ENCODE measurements around the gene SCAP.

SCAP gene

GRCh38 chr3:47425383-47425778 is 50.4 kb downstream of the SCAP start:
- Histone ChIP-seq H3K9me3 (ENCODE audit: control insufficient read depth in 2 of 2, low read length in 2 of 2) (no peaks in the 10 kb centered on the region), H3K27me3 (ENCODE audit: control insufficient read depth in 2 of 2, insufficient read depth in 2 of 2, low read length in 2 of 2) (no peaks in the 10 kb centered on the region), H3K36me3 (ENCODE audit: control insufficient read depth in 2 of 2, insufficient read depth in 2 of 2, low read length in 2 of 2) (peaks cover 34 to 60% of the 10 kb centered on the region in 2 donors), H3K27ac (ENCODE audit: low read depth in 2 of 2, low read length in 2 of 2) (peak overlapping the region; percentile 77 to 84), H3K4me3 (ENCODE audit: low read length in 2 of 2) (no peak overlapping the region), H3K9ac (ENCODE audit: low read depth in 1 of 2, low read length in 2 of 2) (peak overlapping the region; percentile 17 to 47), H3K4me1 (ENCODE audit: control insufficient read depth in 2 of 2, insufficient read depth in 2 of 2, low read length in 2 of 2) (peaks cover 28 to 38% of the 10 kb centered on the region in 2 donors)

DNA sequence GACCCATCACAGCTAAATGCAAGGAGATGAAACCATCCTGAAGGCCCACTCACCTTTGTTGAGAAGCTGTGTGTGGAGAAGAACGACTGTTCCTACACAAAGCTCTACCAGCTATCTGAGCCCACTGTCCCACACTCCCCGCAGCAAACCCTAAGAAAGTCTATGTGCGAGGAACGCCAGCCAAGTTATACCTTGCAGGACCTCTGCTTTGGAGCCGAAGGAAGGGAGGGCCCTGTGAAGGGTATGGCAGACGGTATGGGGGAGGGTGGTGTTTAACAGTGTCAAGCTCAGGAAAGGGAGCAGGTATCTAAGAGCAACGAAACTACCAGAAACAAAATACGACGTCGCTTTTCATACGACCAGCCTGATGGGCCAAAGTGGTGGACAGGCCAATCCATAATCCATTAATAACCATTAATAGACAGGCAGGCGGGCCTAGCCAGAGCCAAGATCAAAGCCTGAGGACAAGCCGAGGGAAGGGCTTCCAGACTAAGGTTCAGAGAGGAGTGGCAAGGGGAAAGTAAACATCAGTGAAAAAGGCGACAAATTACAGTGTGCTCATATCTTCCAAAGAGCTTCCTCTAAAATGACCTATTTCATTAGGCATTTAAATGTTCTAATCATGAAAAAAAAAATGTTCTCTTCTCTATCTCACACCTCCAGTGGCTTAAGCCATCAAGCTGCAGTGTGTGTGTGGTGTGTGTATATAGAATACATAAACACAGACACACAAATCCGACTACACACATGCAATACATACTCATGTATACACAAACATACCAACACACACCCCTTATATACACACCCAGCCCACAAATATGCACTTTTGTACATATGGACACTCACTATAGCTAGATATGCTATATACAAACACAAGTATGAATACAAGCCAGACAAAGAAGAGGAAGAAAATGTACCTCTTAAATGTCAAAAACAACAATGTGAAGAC is 51.0 kb downstream of the SCAP start:
- no peaks in the 10 kb centered on the region for H3K9me3 ChIP-seq (ENCODE audit: control insufficient read depth in 2 of 2, low read length in 2 of 2)
- H3K4me1 ChIP-seq (ENCODE audit: control insufficient read depth in 2 of 2, insufficient read depth in 2 of 2, low read length in 2 of 2), result peaks cover 28 to 38% of the 10 kb centered on the region in 2 donors
- no peaks in the 10 kb centered on the region for H3K27me3 ChIP-seq (ENCODE audit: control insufficient read depth in 2 of 2, insufficient read depth in 2 of 2, low read length in 2 of 2)
- peaks cover 39 to 60% of the 10 kb centered on the region in 2 donors for H3K36me3 ChIP-seq (ENCODE audit: control insufficient read depth in 2 of 2, insufficient read depth in 2 of 2, low read length in 2 of 2)
- H3K4me3 ChIP-seq (ENCODE audit: low read length in 2 of 2), result no peak overlapping the region
- peak overlapping the region; percentile 17 to 47 for H3K9ac ChIP-seq (ENCODE audit: low read depth in 1 of 2, low read length in 2 of 2)
- H3K27ac ChIP-seq (ENCODE audit: low read depth in 2 of 2, low read length in 2 of 2), result peak overlapping the region; percentile 77 to 84

GRCh38 chr3:47423548-47424145 is 52.1 kb downstream of the SCAP start:
- no peaks in the 10 kb centered on the region for H3K9me3 ChIP-seq (ENCODE audit: control insufficient read depth in 2 of 2, low read length in 2 of 2)
- H3K4me1 ChIP-seq (ENCODE audit: control insufficient read depth in 2 of 2, insufficient read depth in 2 of 2, low read length in 2 of 2), result peaks cover 28 to 38% of the 10 kb centered on the region in 2 donors
- peaks cover 46 to 68% of the 10 kb centered on the region in 2 donors for H3K36me3 ChIP-seq (ENCODE audit: control insufficient read depth in 2 of 2, insufficient read depth in 2 of 2, low read length in 2 of 2)
- H3K27me3 ChIP-seq (ENCODE audit: control insufficient read depth in 2 of 2, insufficient read depth in 2 of 2, low read length in 2 of 2), result no peaks in the 10 kb centered on the region
- H3K4me3 ChIP-seq (ENCODE audit: low read length in 2 of 2), result no peak overlapping the region
- H3K9ac ChIP-seq (ENCODE audit: low read depth in 1 of 2, low read length in 2 of 2), result no peak overlapping the region
- peak overlapping the region in 1 of 2 donors; percentile 33 for H3K27ac ChIP-seq (ENCODE audit: low read depth in 2 of 2, low read length in 2 of 2)

- Histone ChIP-seq H3K36me3 (ENCODE audit: control insufficient read depth in 2 of 2, insufficient read depth in 2 of 2, low read length in 2 of 2) (peaks cover 40 to 61% of the 10 kb centered on the region in 2 donors), H3K4me1 (ENCODE audit: control insufficient read depth in 2 of 2, insufficient read depth in 2 of 2, low read length in 2 of 2) (peaks cover 28 to 38% of the 10 kb centered on the region in 2 donors), H3K9me3 (ENCODE audit: control insufficient read depth in 2 of 2, low read length in 2 of 2) (no peaks in the 10 kb centered on the region), H3K27me3 (ENCODE audit: control insufficient read depth in 2 of 2, insufficient read depth in 2 of 2, low read length in 2 of 2) (no peaks in the 10 kb centered on the region), H3K27ac (ENCODE audit: low read depth in 2 of 2, low read length in 2 of 2) (peak overlapping the region in 1 of 2 donors; percentile 67), H3K9ac (ENCODE audit: low read depth in 1 of 2, low read length in 2 of 2) (no peak overlapping the region), H3K4me3 (ENCODE audit: low read length in 2 of 2) (no peak overlapping the region)
These were observed 53.0 kb downstream of the SCAP start for GRCh38 chr3:47422743-47423142.

- H3K27ac ChIP-seq (ENCODE audit: low read depth in 2 of 2, low read length in 2 of 2), result peak overlapping the region; percentile 43 to 67
- no peaks in the 10 kb centered on the region for H3K27me3 ChIP-seq (ENCODE audit: control insufficient read depth in 2 of 2, insufficient read depth in 2 of 2, low read length in 2 of 2)
- H3K36me3 ChIP-seq (ENCODE audit: control insufficient read depth in 2 of 2, insufficient read depth in 2 of 2, low read length in 2 of 2), result peaks cover 35 to 57% of the 10 kb centered on the region in 2 donors
- H3K4me1 ChIP-seq (ENCODE audit: control insufficient read depth in 2 of 2, insufficient read depth in 2 of 2, low read length in 2 of 2), result peaks cover 28 to 38% of the 10 kb centered on the region in 2 donors
- H3K4me3 ChIP-seq (ENCODE audit: low read length in 2 of 2), result no peak overlapping the region
- H3K9me3 ChIP-seq (ENCODE audit: control insufficient read depth in 2 of 2, low read length in 2 of 2), result no peaks in the 10 kb centered on the region
- peak overlapping the region; percentile 48 to 55 for H3K9ac ChIP-seq (ENCODE audit: low read depth in 1 of 2, low read length in 2 of 2)
These were observed 53.7 kb downstream of the SCAP start for GRCh38 chr3:47421741-47422649.

DNA sequence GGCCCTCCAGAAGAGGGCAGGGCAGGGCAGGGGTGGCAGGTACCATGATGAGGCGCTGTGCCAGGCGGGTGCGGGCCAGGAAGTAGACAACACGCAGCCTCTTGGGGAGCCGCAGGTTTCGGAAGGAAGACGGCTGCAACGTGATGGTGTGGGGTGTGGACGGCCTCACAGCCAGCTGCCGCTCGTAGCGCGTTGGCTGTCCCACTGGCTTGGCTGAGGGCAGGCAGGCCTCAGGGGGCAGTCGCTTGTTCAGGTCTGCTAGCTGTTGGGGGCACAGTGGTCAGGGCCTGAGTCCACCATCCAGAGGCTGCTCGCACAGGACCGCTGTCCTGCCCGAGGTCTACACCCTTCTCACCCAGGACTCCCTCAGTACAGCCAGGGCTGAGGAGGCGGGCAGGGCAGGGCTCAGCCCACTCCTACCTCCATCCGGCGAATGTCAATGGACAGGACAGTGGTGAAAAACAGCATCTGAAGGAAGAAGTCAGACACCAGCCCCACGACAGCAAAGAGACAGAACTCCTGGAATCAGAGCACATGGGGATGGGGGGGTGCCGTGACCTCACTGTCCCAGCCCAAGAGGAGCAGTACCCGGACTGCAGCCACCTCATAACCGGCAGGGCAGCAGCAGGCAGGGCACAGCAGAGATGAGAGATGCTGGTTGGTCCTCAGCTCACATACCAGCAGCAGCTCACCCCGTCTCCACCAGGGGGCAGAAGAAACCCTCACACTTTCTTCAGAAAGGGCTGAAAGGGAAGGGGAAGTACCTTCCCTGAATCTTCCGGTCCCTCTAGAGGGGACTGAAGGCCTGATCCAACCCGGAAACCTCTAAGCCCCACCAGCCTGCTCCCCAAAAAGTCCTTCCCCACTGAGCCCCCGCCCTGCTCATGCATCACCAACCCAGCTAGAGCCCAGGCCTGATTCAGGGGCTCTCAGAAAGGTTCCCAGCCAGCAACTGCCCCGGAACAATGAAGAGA is 54.9 kb downstream of the SCAP start:
- H3K4me3 ChIP-seq (ENCODE audit: low read length in 2 of 2), result peak overlapping the region in 1 of 2 donors; percentile 26
- H3K9me3 ChIP-seq (ENCODE audit: control insufficient read depth in 2 of 2, low read length in 2 of 2), result no peaks in the 10 kb centered on the region
- H3K27me3 ChIP-seq (ENCODE audit: control insufficient read depth in 2 of 2, insufficient read depth in 2 of 2, low read length in 2 of 2), result no peaks in the 10 kb centered on the region
- peak overlapping the region; percentile 43 to 67 for H3K27ac ChIP-seq (ENCODE audit: low read depth in 2 of 2, low read length in 2 of 2)
- H3K9ac ChIP-seq (ENCODE audit: low read depth in 1 of 2, low read length in 2 of 2), result peak overlapping the region; percentile 48 to 55
- H3K36me3 ChIP-seq (ENCODE audit: control insufficient read depth in 2 of 2, insufficient read depth in 2 of 2, low read length in 2 of 2), result peaks cover 38 to 58% of the 10 kb centered on the region in 2 donors
- H3K4me1 ChIP-seq (ENCODE audit: control insufficient read depth in 2 of 2, insufficient read depth in 2 of 2, low read length in 2 of 2), result peaks cover 28 to 34% of the 10 kb centered on the region in 2 donors

DNA sequence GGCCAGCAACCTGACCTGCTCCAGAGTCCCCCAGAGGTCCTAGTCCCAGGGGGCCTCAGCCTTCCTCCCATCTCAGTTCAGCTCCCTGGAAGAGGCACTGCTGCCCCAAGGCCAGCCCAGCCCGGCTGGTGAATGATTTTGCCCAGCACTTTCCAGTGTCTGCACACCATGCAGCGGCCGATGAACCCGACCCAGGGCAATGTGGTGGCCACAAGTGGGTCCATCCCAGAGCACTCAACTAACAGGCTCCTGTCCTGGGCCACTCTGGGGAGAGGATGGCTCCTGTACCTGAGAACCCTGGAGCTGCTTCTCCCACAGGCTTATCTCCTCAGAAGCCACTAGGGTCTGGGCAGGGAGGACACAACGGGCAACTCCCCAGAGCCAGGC is 55.7 kb downstream of the SCAP start:
- H3K9ac ChIP-seq (ENCODE audit: low read depth in 1 of 2, low read length in 2 of 2), result no peak overlapping the region
- peaks cover 39 to 58% of the 10 kb centered on the region in 2 donors for H3K36me3 ChIP-seq (ENCODE audit: control insufficient read depth in 2 of 2, insufficient read depth in 2 of 2, low read length in 2 of 2)
- no peak overlapping the region for H3K27ac ChIP-seq (ENCODE audit: low read depth in 2 of 2, low read length in 2 of 2)
- H3K4me3 ChIP-seq (ENCODE audit: low read length in 2 of 2), result no peak overlapping the region
- H3K9me3 ChIP-seq (ENCODE audit: control insufficient read depth in 2 of 2, low read length in 2 of 2), result no peaks in the 10 kb centered on the region
- H3K27me3 ChIP-seq (ENCODE audit: control insufficient read depth in 2 of 2, insufficient read depth in 2 of 2, low read length in 2 of 2), result no peaks in the 10 kb centered on the region
- H3K4me1 ChIP-seq (ENCODE audit: control insufficient read depth in 2 of 2, insufficient read depth in 2 of 2, low read length in 2 of 2), result peaks cover 22 to 26% of the 10 kb centered on the region in 2 donors

DNA sequence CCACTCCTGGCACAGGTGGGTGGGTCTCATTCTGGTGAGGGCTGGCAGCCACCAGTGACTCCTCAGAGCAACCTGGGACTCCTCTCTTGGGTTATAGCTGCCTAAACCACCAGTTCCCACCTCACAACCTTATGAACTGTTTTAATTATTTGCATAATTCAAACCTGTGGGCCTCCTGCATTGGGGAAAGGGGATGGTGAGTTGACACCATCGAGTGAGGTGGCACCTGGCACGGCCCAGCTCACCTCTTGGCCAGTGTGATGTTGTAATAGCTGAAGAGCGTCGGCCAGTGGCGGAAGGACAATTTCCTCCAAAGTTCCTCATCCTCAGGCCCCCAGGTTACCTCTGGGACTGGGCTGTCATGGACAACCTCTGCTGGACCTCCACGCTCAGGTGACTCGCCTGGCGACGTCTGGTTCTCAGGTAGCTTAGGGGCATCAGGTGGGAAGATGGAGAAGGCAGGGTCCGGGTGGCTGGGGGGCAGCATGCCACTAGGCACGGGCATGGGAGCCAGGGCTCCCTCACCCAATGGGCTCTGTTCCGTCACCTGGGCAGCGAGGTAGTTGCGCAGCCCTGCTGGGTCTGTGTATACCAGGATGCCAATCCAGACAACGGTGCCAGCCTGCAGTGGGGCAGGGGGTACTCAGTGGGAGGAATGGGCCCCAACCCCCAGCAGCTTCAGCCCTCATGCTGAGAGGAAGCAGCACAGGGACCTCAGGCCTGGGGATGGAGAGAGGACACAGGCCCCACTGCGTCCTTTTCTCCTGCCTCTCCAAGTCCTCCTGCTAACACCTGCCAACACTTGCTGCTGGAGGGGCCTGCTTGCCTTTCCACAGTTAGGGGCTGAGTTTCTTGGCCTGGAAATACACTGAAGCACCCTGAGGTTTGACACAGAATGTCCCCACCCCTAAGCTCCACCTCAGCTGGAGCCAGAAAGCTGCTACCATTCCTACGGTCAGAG is 56.4 kb downstream of the SCAP start:
- Histone ChIP-seq H3K27ac (ENCODE audit: low read depth in 2 of 2, low read length in 2 of 2) (no peak overlapping the region), H3K9ac (ENCODE audit: low read depth in 1 of 2, low read length in 2 of 2) (no peak overlapping the region), H3K4me3 (ENCODE audit: low read length in 2 of 2) (no peak overlapping the region), H3K36me3 (ENCODE audit: control insufficient read depth in 2 of 2, insufficient read depth in 2 of 2, low read length in 2 of 2) (peaks cover 40 to 60% of the 10 kb centered on the region in 2 donors), H3K9me3 (ENCODE audit: control insufficient read depth in 2 of 2, low read length in 2 of 2) (no peaks in the 10 kb centered on the region), H3K4me1 (ENCODE audit: control insufficient read depth in 2 of 2, insufficient read depth in 2 of 2, low read length in 2 of 2) (peaks cover 17 to 20% of the 10 kb centered on the region in 2 donors), H3K27me3 (ENCODE audit: control insufficient read depth in 2 of 2, insufficient read depth in 2 of 2, low read length in 2 of 2) (no peaks in the 10 kb centered on the region)

All from mucosa of rectum (tissue), 2 donors.